ENCODE results near the gene KLK1.
"Not testable (repeated sequence)": the region's sequence is repeated elsewhere in the genome, so short reads cannot be mapped to it uniquely, and the experiment has no call there.

The KLK1 gene

DNA sequence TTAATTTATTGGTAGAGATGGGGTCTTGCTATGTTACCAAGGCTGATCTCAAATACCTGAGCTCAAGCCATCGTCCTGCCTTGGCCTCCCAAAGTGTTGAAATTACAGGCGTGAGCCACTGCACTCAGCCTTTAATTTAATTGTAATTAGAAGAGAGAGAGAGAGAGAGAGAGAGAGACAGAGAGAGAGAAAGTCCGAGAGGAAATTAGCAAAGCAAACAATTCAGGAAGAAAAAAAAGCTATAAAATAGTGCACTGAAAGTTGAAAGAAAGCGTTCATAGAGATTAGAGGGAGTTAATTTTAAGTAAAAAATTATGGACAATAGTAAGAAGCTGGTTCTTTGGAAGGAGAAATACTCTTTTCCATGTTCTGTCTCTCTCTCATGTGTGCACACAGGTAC, 46.3 kb downstream of the KLK1 start:
- H3K4me3 ChIP-seq (ENCODE audit: low read length), result peak overlapping the region; percentile 40
- DNase-seq (ENCODE audit: low read depth, low spot score), result no peak

DNA sequence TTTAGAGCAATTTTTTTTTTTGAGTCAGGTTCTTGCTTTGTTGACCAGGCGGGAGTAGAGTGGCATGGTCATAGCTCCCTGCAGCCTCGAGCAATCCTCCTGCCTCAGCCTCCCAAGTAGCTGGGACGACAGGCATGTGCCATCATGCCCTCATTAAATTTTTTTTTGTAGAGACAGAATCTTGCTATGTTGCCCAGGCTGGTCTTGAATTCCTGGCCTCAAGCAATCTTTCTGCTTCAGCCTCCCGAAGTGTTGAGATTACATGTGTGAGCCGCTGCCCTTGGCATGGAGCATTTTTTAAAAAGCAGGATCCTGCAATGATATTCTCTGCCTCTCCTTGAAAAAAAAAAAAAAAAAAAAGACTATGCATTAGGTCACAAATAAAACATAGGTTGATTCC, 47.5 kb downstream of the KLK1 start:
- DNase-seq (ENCODE audit: low read depth, low spot score), result no peak
- no peak overlapping the region for H3K4me3 ChIP-seq (ENCODE audit: low read length)

DNA sequence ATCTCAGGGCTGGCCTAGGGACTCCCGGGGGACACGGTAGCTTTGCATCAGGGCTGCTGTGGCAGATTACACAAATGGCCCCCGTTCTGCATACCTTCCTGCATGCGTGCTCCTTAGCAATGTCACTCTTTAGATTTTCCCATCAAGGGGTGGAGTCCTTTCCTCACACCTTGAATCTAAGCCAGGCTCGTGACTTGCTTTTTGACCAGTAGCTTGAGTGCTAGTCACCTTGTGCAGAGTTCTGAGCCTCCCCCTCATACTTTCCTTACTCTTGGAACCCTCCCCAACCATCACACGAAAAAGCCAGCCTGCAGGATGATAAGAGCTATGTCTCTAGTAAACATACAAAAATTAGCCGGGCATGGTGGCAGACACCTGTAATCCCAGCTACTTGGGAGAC, 50.1 kb downstream of the KLK1 start:
- not testable (repeated sequence) for DNase-seq (ENCODE audit: low read depth, low spot score); H3K4me3 ChIP-seq (ENCODE audit: low read length)

DNA sequence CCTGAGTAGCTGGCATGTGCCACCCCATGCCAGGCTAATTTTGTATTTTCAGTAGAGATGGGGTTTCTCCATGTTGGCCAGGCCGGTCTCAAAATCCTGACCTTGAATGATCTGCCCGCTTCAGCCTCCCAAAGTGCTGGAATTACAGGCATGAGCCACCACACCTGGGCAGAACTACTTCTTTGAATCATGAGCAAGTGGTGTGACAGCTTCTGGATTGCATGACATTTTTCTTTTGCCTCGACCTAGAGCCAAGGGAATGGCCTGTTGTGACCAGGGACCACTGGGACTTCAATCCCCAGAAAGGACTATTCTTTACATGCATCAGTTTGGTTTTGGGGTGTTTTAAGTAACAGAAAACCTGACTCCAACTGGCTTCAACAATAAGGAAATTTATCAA, 50.7 kb downstream of the KLK1 start:
- DNase-seq (ENCODE audit: low read depth, low spot score); H3K4me3 ChIP-seq (ENCODE audit: low read length): not testable (repeated sequence)

DNA sequence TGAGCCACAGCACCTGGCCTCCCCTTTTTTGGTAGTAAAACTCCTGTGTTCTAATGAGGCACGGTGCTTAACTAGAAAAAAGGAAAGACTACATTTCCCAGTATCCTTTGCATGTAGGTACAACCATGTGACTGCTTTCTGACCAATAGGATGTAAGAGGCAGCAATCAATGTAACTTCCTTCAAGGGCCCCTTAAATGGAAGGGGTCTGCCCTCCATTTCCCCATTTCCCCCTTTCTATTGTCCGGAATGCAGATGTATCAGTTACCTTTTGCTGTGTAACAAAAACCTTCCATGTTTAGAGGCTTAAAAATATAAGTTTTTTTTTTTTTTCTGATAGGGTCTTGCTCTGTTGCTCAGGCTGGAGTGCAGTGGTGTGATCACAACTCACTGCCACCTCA, 51.1 kb downstream of the KLK1 start:
- H3K4me3 ChIP-seq (ENCODE audit: low read length), result no peak overlapping the region
- peak; percentile 72 for DNase-seq (ENCODE audit: low read depth, low spot score)

DNA sequence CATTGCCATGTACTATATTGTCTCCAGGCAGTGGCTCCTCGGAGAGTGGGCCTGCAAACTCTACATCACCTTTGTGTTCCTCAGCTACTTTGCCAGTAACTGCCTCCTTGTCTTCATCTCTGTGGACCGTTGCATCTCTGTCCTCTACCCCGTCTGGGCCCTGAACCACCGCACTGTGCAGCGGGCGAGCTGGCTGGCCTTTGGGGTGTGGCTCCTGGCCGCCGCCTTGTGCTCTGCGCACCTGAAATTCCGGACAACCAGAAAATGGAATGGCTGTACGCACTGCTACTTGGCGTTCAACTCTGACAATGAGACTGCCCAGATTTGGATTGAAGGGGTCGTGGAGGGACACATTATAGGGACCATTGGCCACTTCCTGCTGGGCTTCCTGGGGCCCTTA, 52.7 kb downstream of the KLK1 start:
- no peak overlapping the region for H3K4me3 ChIP-seq (ENCODE audit: low read length)
- DNase-seq (ENCODE audit: low read depth, low spot score), result no peak

DNA sequence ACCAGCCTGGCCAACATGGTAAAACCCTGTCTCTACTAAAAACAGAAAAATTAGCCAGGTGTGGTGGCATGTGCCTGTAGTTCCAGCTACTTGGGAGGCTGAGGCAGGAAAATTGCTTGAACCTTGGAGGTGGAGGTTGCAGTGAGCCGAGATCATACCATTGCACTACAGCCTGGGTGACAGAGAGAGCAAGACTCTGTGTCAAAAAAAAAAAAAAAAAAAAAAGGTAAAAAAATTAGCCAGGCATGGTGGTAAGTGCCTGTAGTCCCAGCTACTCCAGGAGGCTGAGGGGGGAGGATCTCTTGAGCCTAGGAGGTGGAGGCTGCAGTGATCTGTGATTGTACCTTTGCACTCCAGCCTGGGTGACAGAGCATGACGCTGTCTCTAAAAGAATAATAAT, 53.4 kb downstream of the KLK1 start, which contains the start of gene GPR32:
TSS of gene GPR32 (plus strand) at position 301 of the 400 bp plus-strand sequence. CDS start 137 bp downstream, outside the sequence.
- not testable (repeated sequence) for DNase-seq (ENCODE audit: low read depth, low spot score); H3K4me3 ChIP-seq (ENCODE audit: low read length)
